IMR-90 (cell line): ENCODE data around the gene SULT1E1. TPM values are rescaled to one million over a fixed set of nuclear protein-coding genes. Genes with fewer than 3 reads are reported as not detected.

Experiments used
- ATAC-seq: fragments of 200-7000 bp; cut with Tn5 transposase; 2 replicates; pipeline ENCODE4 v1.9.1; 2020; ENCODE audit warnings: low read depth, mild to moderate bottlenecking, moderate library complexity
- BruUV-seq: library from RNA; stranded (reverse); fragments of 400-500 nt; replicated peaks from 2 replicates; lab custom pipeline; 2021; lab: Mats Ljungman, UMichigan
- CTCF ChIA-PET: fragments of 300-600 bp; formaldehyde crosslinking; extraction: SDS; loops from one replicate; lab custom pipeline; 2021; ENCODE audit warnings: antibody characterized with exemption; lab: Yijun Ruan, JAX
- POLR2A ChIA-PET: fragments of 300-600 bp; sonication (Branson Sonifier 250); formaldehyde crosslinking; loops from one replicate; lab custom pipeline; 2022; ENCODE audit warnings: antibody characterized with exemption; ENCODE audit not compliant: unreplicated experiment; lab: Charles Lee
- DNase-seq: peaks from one replicate; pipeline ENCODE4 v3.0.0; 2013
- H2AFZ ChIP-seq: replicated peaks from 2 replicates; pipeline ENCODE3; 2013; ENCODE audit warnings: low read length, mild to moderate bottlenecking; ENCODE audit not compliant: poor library complexity
- H2AK5ac ChIP-seq: 2 replicates; pipeline ENCODE4 v1.6.1; 2013; ENCODE audit warnings: low read depth, low read length, inconsistent platforms
- H2AK9ac ChIP-seq: replicated peaks from 2 replicates; pipeline ENCODE3; 2013; ENCODE audit warnings: mild to moderate bottlenecking, low read depth, low read length, moderate library complexity; ENCODE audit not compliant: poor library complexity
- H2BK120ac ChIP-seq: 2 replicates; pipeline ENCODE4 v1.6.1; 2013; ENCODE audit warnings: low read depth, low read length, inconsistent platforms
- H2BK15ac ChIP-seq: 3 replicates; pipeline ENCODE4 v1.6.1; 2013; ENCODE audit warnings: low read depth, low read length, inconsistent platforms
- H2BK20ac ChIP-seq: 2 replicates; pipeline ENCODE4 v1.6.1; 2013; ENCODE audit warnings: low read depth, mild to moderate bottlenecking, inconsistent platforms, low read length, moderate library complexity
- H2BK5ac ChIP-seq: 2 replicates; pipeline ENCODE4 v1.6.1; 2013; ENCODE audit warnings: mild to moderate bottlenecking, low read depth, low read length, inconsistent platforms; ENCODE audit not compliant: poor library complexity, severe bottlenecking
- H3K14ac ChIP-seq: replicated peaks from 2 replicates; pipeline ENCODE4 v1.6.1; 2013; ENCODE audit warnings: low read depth, low read length, inconsistent platforms
- H3K18ac ChIP-seq: 2 replicates; pipeline ENCODE4 v1.6.1; 2013; ENCODE audit warnings: low read depth, low read length, control low read depth
- H3K23ac ChIP-seq: 2 replicates; pipeline ENCODE4 v1.6.1; 2013; ENCODE audit warnings: low read depth, low read length, inconsistent platforms
- H3K27ac ChIP-seq: 2 replicates; pipeline ENCODE4 v1.5.1; 2013; ENCODE audit warnings: mild to moderate bottlenecking, control low read depth, low read length; ENCODE audit not compliant: insufficient read depth
- H3K27me3 ChIP-seq: 2 replicates; pipeline ENCODE4 v1.6.1; 2013; ENCODE audit warnings: low read length; ENCODE audit not compliant: control insufficient read depth, insufficient read depth
- H3K36me3 ChIP-seq: 2 replicates; pipeline ENCODE4 v1.6.1; 2013; ENCODE audit warnings: low read length, mixed read lengths; ENCODE audit not compliant: control insufficient read depth, insufficient read depth
- H3K4ac ChIP-seq: 2 replicates; pipeline ENCODE4 v1.6.1; 2013; ENCODE audit warnings: low read depth, low read length, inconsistent platforms
- H3K4me1 ChIP-seq: 2 replicates; pipeline ENCODE4 v1.6.1; 2013; ENCODE audit warnings: low read length, mixed read lengths; ENCODE audit not compliant: control insufficient read depth, insufficient read depth
- H3K4me2 ChIP-seq: 2 replicates; pipeline ENCODE4 v1.6.1; 2013; ENCODE audit warnings: low read depth, mild to moderate bottlenecking, control low read depth, low read length, moderate library complexity
- H3K4me3 ChIP-seq: 2 replicates; pipeline ENCODE4 v1.5.1; 2013; ENCODE audit warnings: low read depth, mild to moderate bottlenecking, control low read depth, low read length, moderate library complexity; ENCODE audit not compliant: insufficient read depth
- H3K56ac ChIP-seq: 2 replicates; pipeline ENCODE4 v1.6.1; 2013; ENCODE audit warnings: low read length, inconsistent platforms; ENCODE audit not compliant: insufficient read depth; ENCODE audit errors: extremely low read depth
- H3K79me1 ChIP-seq, 2 experiments: 2 replicates each; pipeline ENCODE4 v1.6.1; 2013; ENCODE audit warnings: low read length in 2 of 2, inconsistent platforms in 1 of 2, low read depth in 1 of 2
- H3K9ac ChIP-seq: 2 replicates; pipeline ENCODE4 v1.6.1; 2013; ENCODE audit warnings: low read depth, low read length, control low read depth
- H3K9me1 ChIP-seq: 2 replicates; pipeline ENCODE4 v1.6.1; 2013; ENCODE audit warnings: low read length, inconsistent platforms; ENCODE audit not compliant: insufficient read depth
- H3K9me3 ChIP-seq: 2 replicates; pipeline ENCODE4 v1.6.1; 2013; ENCODE audit warnings: low read length; ENCODE audit not compliant: control insufficient read depth, insufficient read depth
- H4K20me1 ChIP-seq: 2 replicates; pipeline ENCODE4 v1.6.1; 2013; ENCODE audit warnings: low read length, inconsistent platforms; ENCODE audit not compliant: insufficient read depth
- H4K5ac ChIP-seq: 2 replicates; pipeline ENCODE4 v1.6.1; 2013; ENCODE audit warnings: mild to moderate bottlenecking, low read depth, low read length, control low read depth
- H4K8ac ChIP-seq, 2 experiments: 2 replicates each; pipeline ENCODE4 v1.6.1; 2013; ENCODE audit warnings: low read depth in 2 of 2, low read length in 2 of 2, control low read depth in 1 of 2, inconsistent platforms in 1 of 2
- H4K91ac ChIP-seq: 2 replicates; pipeline ENCODE4 v1.6.1; 2013; ENCODE audit warnings: low read depth, low read length, inconsistent platforms; ENCODE audit not compliant: insufficient read depth
- FOS ChIP-seq: fragments of 150-350 bp; IDR thresholded peaks from 2 replicates; pipeline ENCODE4 v1.6.1; 2016; ENCODE audit warnings: low read depth, low read length
- MAFK ChIP-seq: IDR thresholded peaks from 2 replicates; pipeline ENCODE4 v1.6.1; 2012; ENCODE audit warnings: low read depth, low read length, improper control_type of control experiment
- MAZ ChIP-seq: IDR thresholded peaks from 2 replicates; pipeline ENCODE4 v1.6.1; 2012; ENCODE audit warnings: low read depth, mild to moderate bottlenecking, low read length, improper control_type of control experiment, moderate library complexity, borderline replicate concordance
- POLR2A ChIP-seq: IDR thresholded peaks from 2 replicates; pipeline ENCODE4 v1.6.1; 2012; ENCODE audit warnings: mild to moderate bottlenecking, low read depth, low read length
- RFX5 ChIP-seq: IDR thresholded peaks from 2 replicates; pipeline ENCODE4 v1.8.0; 2012; ENCODE audit warnings: low read depth, mild to moderate bottlenecking, low read length, moderate library complexity
- WGBS, 2 experiments: methylation state at CpG; one replicate each; pipeline versions ENCODE4 v1.1.5 to v1.1.7; 2013; ENCODE audit warnings: missing lambda C conversion rate in 2 of 2; ENCODE audit not compliant: insufficient read length in 1 of 2; ENCODE audit errors: extremely low coverage in 2 of 2; 5-methylcytosine and 5-hydroxymethylcytosine counted together
- dilution Hi-C: fragments of 300-500 bp; cut with HindIII; formaldehyde crosslinking; loops from one replicate; pipeline ENCODE4 v1.14.3; 2018; ENCODE audit warnings: low sequenced_read_pairs; ENCODE audit not compliant: unreplicated experiment
- in situ Hi-C: fragments of 300-500 bp; cut with MboI; formaldehyde crosslinking; loops from 3 replicates; pipeline ENCODE4 v1.14.3; 2019; ENCODE audit warnings: low sequenced_read_pairs, inconsistent platforms, mixed read lengths
- intact Hi-C: fragments of 100-400 bp; cut with micrococcal nuclease; formaldehyde crosslinking; loops from 2 replicates; pipeline ENCODE4 v1.10.0; 2022
- polyA plus RNA-seq, 3 experiments: library from polyadenylated mRNA; depleted of rRNA; stranded (reverse); fragments of >200 nt; gene quantifications; 2 replicates each; pipeline ENCODE4 v1.2.3, GENCODE V29; 2012; ENCODE audit warnings: low replicate concordance in 1 of 3
- total RNA-seq: library from RNA; depleted of rRNA; stranded (reverse); fragments of >200 nt; gene quantifications from 2 replicates; pipeline ENCODE4 v1.2.3, GENCODE V29; 2012
- TF ChIP-seq, protein P1 (sequence below): fragments of 150-350 bp; IDR thresholded peaks from 2 replicates; pipeline ENCODE4 v1.6.1; 2017; ENCODE audit warnings: mild to moderate bottlenecking, antibody characterized with exemption, low read length, low read depth

The SULT1E1 gene
- total and polyA plus RNA-seq, 2 of the 4 experiments (the other 2 are of a cell fraction), result not detected

GRCh38 chr4:69855822-69856221 is 4.1 kb downstream of the SULT1E1 start:
- Histone ChIP-seq H3K79me1 (no peaks in the 10 kb centered on the region), H3K4me3 (no peak overlapping the region), H3K36me3 (no peaks in the 10 kb centered on the region), H2BK15ac (no peak overlapping the region), H4K91ac (no peak overlapping the region), H2AFZ (no peak overlapping the region), H2AK5ac (no peak overlapping the region), H3K27ac (no peak overlapping the region), H3K56ac (no peak overlapping the region), H2BK5ac (no peak overlapping the region), H3K9me1 (no peaks in the 10 kb centered on the region), H3K27me3 (no peaks in the 10 kb centered on the region), H2BK120ac (no peak overlapping the region), H3K9ac (no peak overlapping the region), H2AK9ac (no peak overlapping the region), H3K4ac (no peak overlapping the region), H3K4me2 (no peak overlapping the region), H4K20me1 (no peaks in the 10 kb centered on the region), H2BK20ac (no peak overlapping the region), H3K14ac (no peak overlapping the region), H3K23ac (no peak overlapping the region), H4K8ac (no peak overlapping the region), H4K5ac (no peak overlapping the region), H3K9me3 (no peaks in the 10 kb centered on the region), H3K18ac (no peak overlapping the region), H3K4me1 (no peaks in the 10 kb centered on the region)
- WGBS, 2 experiments, result 100% methylated on average over 1 of the region's 2 CpGs; no CpG with 5 or more reads in 1 of the 2 experiments
- CTCF ChIA-PET, result no interaction called here
- ATAC-seq, result no peak
- no peak for DNase-seq
- POLR2A ChIA-PET, result no interaction called here
- no TSS peak for BruUV-seq
- intact Hi-C loops, result no loop called here
- dilution Hi-C loops, result no loop called here
- TF ChIP-seq POLR2A, result no peak
- TF ChIP-seq MAZ, result no peak
- TF ChIP-seq, protein P1, sequence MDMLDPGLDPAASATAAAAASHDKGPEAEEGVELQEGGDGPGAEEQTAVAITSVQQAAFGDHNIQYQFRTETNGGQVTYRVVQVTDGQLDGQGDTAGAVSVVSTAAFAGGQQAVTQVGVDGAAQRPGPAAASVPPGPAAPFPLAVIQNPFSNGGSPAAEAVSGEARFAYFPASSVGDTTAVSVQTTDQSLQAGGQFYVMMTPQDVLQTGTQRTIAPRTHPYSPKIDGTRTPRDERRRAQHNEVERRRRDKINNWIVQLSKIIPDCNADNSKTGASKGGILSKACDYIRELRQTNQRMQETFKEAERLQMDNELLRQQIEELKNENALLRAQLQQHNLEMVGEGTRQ, result no peak
- TF ChIP-seq MAFK, result 0 out of 2 replicates have a peak, but pooled peaks have one; percentile 15
- no peak for TF ChIP-seq FOS
- no peak for TF ChIP-seq RFX5
- in situ Hi-C loops, result no loop called here
